ENCODE data around the gene VWA3A.

DNA sequence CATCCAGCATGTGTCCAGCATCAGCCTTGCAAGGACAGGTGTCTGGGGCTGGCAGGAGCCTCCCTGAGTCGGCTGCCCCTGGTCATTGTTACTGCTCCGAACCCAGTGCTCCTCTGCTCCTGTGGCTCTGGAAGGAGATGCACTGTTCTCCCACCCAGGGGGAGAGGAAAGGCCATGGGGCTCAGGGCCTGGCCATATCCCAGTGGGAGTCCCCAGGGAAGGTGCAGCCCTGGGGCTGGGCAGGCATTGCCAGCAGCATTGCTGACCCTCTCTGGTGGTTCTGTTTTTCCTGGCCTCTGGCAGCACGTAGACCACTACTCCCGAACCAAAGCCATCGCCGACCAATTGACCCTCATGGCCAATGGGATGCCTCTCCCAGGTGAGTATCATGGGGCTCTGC lies 79.6 kb downstream of the VWA3A start:
- TF ChIP-seq POLR2A (IDR thresholded peaks at IDR 0.05; ENCODE audit: low read depth, low read length): no peak
- TF ChIP-seq POLR2AphosphoS5 (IDR thresholded peaks at IDR 0.05; ENCODE audit: low read depth, low read length): no peak
- no peak for TF ChIP-seq TAF1 (IDR thresholded peaks at IDR 0.05; ENCODE audit: low read depth, low read length)
